Smooth muscle cell (in vitro differentiated cells): ENCODE measurements around the gene SERTAD4. TPM values are rescaled to one million over a fixed set of nuclear protein-coding genes. Genes with fewer than 3 reads are reported as not detected.
"Not testable (repeated sequence)": the region's sequence is repeated elsewhere in the genome, so short reads cannot be mapped to it uniquely, and the experiment has no call there.

Experiments used
- DNase-seq: peaks from one replicate; lab custom pipeline; 2025; ENCODE audit not compliant: unreplicated experiment; lab: John Stamatoyannopoulos, UW
- H2AFZ ChIP-seq: fragments of 200-600 bp; sonication (generic); 2 replicates; pipeline ENCODE4 v1.6.0; 2016; ENCODE audit warnings: antibody characterized with exemption, low read depth, mild to moderate bottlenecking
- H3F3A ChIP-seq: fragments of 200-600 bp; sonication (generic); 2 replicates; pipeline ENCODE4 v1.6.0; 2017; ENCODE audit warnings: antibody characterized with exemption, low read depth
- H3K27ac ChIP-seq: fragments of 200-600 bp; sonication (generic); 2 replicates; pipeline ENCODE4 v1.5.1; 2016; ENCODE audit warnings: low read depth, mild to moderate bottlenecking
- H3K27me3 ChIP-seq: fragments of 200-600 bp; sonication (generic); 2 replicates; pipeline ENCODE4 v1.6.1; 2016; ENCODE audit warnings: low read depth, mild to moderate bottlenecking
- H3K36me3 ChIP-seq: fragments of 200-600 bp; sonication (generic); 2 replicates; pipeline ENCODE4 v1.5.1; 2016; ENCODE audit warnings: low read depth
- H3K4me1 ChIP-seq: fragments of 200-600 bp; sonication (generic); 2 replicates; pipeline ENCODE4 v1.5.1; 2016; ENCODE audit warnings: low read depth
- H3K4me2 ChIP-seq: fragments of 200-600 bp; sonication (generic); 2 replicates; pipeline ENCODE4 v1.6.0; 2016; ENCODE audit warnings: mild to moderate bottlenecking
- H3K4me3 ChIP-seq: fragments of 200-600 bp; sonication (generic); 2 replicates; pipeline ENCODE4 v1.5.1; 2016; ENCODE audit warnings: mild to moderate bottlenecking
- H3K79me2 ChIP-seq: fragments of 200-600 bp; sonication (generic); 2 replicates; pipeline ENCODE4 v1.6.0; 2016; ENCODE audit warnings: low read depth, mild to moderate bottlenecking
- H3K9ac ChIP-seq: fragments of 200-600 bp; sonication (generic); 2 replicates; pipeline ENCODE4 v1.6.0; 2016; ENCODE audit warnings: low read depth
- H3K9me3 ChIP-seq: fragments of 200-600 bp; sonication (generic); replicated peaks from 2 replicates; pipeline ENCODE4 v1.5.1; 2016; ENCODE audit warnings: low read depth
- H4K20me1 ChIP-seq: fragments of 200-600 bp; sonication (generic); 2 replicates; pipeline ENCODE4 v1.6.0; 2016; ENCODE audit warnings: low read depth
- WGBS: methylation state at CpG from one replicate; pipeline ENCODE4 v1.1.7; 2016; ENCODE audit warnings: low lambda C conversion rate; 5-methylcytosine and 5-hydroxymethylcytosine counted together
- polyA plus RNA-seq: library from polyadenylated mRNA; unstranded; fragments of >200 nt; fragmentation: Nextera tagmentation; extraction: Ambion mirVana; gene quantifications from 2 replicates; pipeline ENCODE4 v1.2.1, GENCODE V29; 2016
- total RNA-seq: library from RNA; depleted of rRNA; stranded (reverse); fragments of >200 nt; gene quantifications from 2 replicates; pipeline ENCODE4 v1.2.3, GENCODE V29; 2014
- TF ChIP-seq, protein P1 (sequence below): fragments of 200-600 bp; sonication (generic); IDR thresholded peaks from 2 replicates; pipeline ENCODE4 v1.5.1; 2017; ENCODE audit warnings: borderline replicate concordance, mild to moderate bottlenecking, antibody characterized with exemption; ENCODE audit not compliant: insufficient read depth, poor library complexity, severe bottlenecking

SERTAD4 gene
- total and polyA plus RNA-seq, 2 experiments from 2014 or later: 0.18 to 3.1 TPM

DNA sequence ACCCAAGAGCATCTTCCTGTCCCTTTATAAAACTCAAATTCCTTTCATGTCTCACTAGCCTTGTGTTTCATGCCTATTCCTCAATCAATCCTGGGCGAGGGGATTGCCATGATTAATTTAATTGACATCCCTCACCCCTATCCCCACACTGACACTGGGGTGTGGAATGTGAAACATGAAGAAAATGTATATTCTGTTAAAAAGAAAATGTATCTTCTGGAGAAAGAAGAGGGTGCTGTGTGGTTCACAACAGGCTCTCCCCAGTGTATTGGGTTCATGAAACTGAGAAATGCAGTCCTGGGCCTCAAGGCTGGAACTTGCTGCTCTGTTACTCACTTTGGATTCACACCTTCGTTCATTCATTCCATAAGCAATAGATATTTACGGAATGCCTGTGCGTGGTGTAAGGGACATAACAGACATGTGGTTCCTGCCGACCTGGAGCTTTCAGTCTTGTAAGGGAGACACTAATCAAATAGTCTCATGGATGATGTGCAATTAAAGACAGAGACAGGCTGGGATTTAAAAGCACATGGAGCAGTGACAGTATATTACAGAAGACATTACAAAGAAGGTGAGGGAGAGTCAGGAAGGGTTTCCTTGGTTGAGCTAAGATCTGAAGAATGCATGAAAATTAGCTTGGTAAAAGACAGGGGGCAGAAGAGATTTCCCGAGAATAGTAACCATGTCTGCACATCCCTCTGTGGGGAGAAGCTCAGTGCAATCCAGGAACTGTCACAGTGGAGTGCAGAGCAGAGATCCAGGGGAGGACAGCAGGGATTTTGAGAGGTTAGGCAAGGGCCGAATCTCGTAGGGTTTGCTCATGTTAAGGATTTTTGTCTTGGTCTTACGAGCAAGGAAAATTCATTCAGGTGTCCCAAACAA is 32.1 kb downstream of the SERTAD4 start:
- H3K4me3 ChIP-seq: no peak overlapping the region
- H2AFZ ChIP-seq: no peak overlapping the region
- H3K9ac ChIP-seq: no peak overlapping the region
- TF ChIP-seq, protein P1, sequence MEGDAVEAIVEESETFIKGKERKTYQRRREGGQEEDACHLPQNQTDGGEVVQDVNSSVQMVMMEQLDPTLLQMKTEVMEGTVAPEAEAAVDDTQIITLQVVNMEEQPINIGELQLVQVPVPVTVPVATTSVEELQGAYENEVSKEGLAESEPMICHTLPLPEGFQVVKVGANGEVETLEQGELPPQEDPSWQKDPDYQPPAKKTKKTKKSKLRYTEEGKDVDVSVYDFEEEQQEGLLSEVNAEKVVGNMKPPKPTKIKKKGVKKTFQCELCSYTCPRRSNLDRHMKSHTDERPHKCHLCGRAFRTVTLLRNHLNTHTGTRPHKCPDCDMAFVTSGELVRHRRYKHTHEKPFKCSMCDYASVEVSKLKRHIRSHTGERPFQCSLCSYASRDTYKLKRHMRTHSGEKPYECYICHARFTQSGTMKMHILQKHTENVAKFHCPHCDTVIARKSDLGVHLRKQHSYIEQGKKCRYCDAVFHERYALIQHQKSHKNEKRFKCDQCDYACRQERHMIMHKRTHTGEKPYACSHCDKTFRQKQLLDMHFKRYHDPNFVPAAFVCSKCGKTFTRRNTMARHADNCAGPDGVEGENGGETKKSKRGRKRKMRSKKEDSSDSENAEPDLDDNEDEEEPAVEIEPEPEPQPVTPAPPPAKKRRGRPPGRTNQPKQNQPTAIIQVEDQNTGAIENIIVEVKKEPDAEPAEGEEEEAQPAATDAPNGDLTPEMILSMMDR: no peak
- no peaks in the 10 kb centered on the region for H3F3A ChIP-seq
- DNase-seq: no peak
- no peak overlapping the region for H3K27ac ChIP-seq
- H3K4me1 ChIP-seq: peaks cover 3% of the 10 kb centered on the region
- no peaks in the 10 kb centered on the region for H3K36me3 ChIP-seq
- no peaks in the 10 kb centered on the region for H4K20me1 ChIP-seq
- no peaks in the 10 kb centered on the region for H3K27me3 ChIP-seq
- 87% methylated on average over 9 of the region's 9 CpGs for WGBS
- no peak overlapping the region for H3K4me2 ChIP-seq
- H3K9me3 ChIP-seq: no peaks in the 10 kb centered on the region
- no peaks in the 10 kb centered on the region for H3K79me2 ChIP-seq

DNA sequence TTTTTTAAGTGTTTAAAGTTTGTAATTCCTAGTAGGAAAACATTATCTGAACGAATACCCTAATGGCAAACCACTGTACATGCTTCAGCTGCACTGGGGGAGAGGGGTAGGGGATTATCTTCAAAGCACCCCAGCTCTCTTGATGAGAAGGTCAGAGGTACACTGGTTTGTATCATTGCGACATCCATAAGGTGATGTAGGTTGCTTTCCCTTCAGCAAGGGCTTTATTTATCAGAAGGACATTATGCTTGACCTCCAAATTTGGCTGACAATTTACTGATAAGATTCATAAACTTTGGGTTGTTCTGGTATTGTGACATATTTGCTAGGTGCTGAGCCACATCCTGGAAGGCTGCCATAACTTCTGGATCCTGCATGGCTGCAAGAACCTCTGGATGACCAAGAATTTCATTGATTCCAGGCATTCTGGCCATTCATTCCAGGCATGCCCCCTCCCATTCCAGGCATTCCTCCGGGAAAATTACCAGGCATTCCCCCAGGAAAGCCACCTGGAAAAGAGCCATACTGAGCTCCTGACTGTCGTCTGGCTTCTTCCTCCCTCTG is 32.9 kb downstream of the SERTAD4 start:
- H3K4me3 ChIP-seq, H4K20me1 ChIP-seq, H2AFZ ChIP-seq, H3K27me3 ChIP-seq, H3K4me2 ChIP-seq, DNase-seq, H3F3A ChIP-seq, H3K9me3 ChIP-seq, H3K4me1 ChIP-seq, H3K27ac ChIP-seq, H3K36me3 ChIP-seq, H3K9ac ChIP-seq, H3K79me2 ChIP-seq: not testable (repeated sequence)
- WGBS: 52% methylated on average over 4 of the region's 4 CpGs

DNA sequence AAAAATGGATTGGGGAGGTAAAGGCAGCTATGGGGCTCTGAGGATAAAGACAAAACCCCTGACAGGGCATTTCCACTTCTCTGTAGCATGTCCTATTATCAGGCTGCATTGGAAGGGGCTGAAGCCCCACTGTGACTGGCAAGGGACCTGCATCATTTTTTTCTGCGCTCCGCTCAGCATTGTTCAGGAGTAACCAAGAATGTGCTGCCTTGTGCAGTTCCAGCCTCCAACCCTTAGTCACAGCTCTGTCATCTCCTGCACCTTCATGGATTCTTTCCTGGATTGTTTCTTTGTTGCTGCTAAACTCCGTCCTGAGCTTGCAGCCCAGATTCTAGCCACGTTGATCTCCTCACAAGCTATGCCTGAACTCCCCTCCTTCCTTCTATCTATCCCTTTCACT is 37.4 kb downstream of the SERTAD4 start:
- no peaks in the 10 kb centered on the region for H3K36me3 ChIP-seq
- H3K9me3 ChIP-seq: no peaks in the 10 kb centered on the region
- H3K27ac ChIP-seq: no peak overlapping the region
- H3K4me3 ChIP-seq: no peak overlapping the region
- WGBS: 88% methylated on average over 4 of the region's 4 CpGs
- TF ChIP-seq, protein P1: no peak
- no peaks in the 10 kb centered on the region for H3K27me3 ChIP-seq
- peaks cover 3% of the 10 kb centered on the region for H3K4me1 ChIP-seq
- H2AFZ ChIP-seq: no peak overlapping the region
- H3K4me2 ChIP-seq: no peak overlapping the region
- no peaks in the 10 kb centered on the region for H4K20me1 ChIP-seq
- no peak for DNase-seq
- no peak overlapping the region for H3K9ac ChIP-seq
- no peaks in the 10 kb centered on the region for H3F3A ChIP-seq
- H3K79me2 ChIP-seq: no peaks in the 10 kb centered on the region

DNA sequence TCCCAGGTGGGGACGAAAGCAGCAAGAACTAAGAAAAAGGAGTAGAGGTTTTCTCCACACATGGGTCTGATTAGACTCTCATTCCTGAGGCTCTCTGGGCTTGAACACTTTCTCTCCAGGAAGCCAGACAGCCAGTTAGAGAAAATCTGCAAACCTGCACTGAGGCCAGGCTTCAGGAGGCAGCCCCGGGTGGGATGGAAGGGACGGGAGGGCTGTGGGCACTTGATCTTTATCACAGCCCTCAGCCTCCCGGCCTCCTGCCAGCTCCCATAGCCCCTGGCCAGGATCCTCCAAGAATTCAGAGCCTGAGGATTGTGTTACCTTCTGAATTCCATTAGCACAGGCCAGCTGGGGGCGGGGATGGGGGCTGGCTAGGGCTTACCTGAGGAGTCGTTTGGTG is 40.1 kb downstream of the SERTAD4 start:
- no peak overlapping the region for H3K27ac ChIP-seq
- no peaks in the 10 kb centered on the region for H3K79me2 ChIP-seq
- peaks cover 3% of the 10 kb centered on the region for H3K4me1 ChIP-seq
- H3F3A ChIP-seq: no peaks in the 10 kb centered on the region
- H3K27me3 ChIP-seq: no peaks in the 10 kb centered on the region
- H2AFZ ChIP-seq: no peak overlapping the region
- no peak overlapping the region for H3K9ac ChIP-seq
- TF ChIP-seq, protein P1: no peak
- no peaks in the 10 kb centered on the region for H3K9me3 ChIP-seq
- DNase-seq: no peak
- H4K20me1 ChIP-seq: no peaks in the 10 kb centered on the region
- H3K4me2 ChIP-seq: peak overlapping the region; percentile 20
- no peaks in the 10 kb centered on the region for H3K36me3 ChIP-seq
- no peak overlapping the region for H3K4me3 ChIP-seq
- 26% methylated on average over 6 of the region's 6 CpGs for WGBS
